SK-N-SH (cell line): ENCODE data around the gene GYS1.

Experiments used
- CHD2 ChIP-seq: fragments of 150-350 bp; IDR thresholded peaks from 2 replicates; pipeline ENCODE4 v1.6.1; 2018; ENCODE audit warnings: low read length; ENCODE audit not compliant: partially characterized antibody
- CTCF ChIP-seq: fragments of 200-600 bp; sonication (generic); IDR thresholded peaks from 2 replicates; pipeline ENCODE4 v1.6.1; 2017; ENCODE audit warnings: antibody characterized with exemption, mild to moderate bottlenecking, moderate library complexity
- GABPA ChIP-seq: IDR thresholded peaks from 2 replicates; pipeline ENCODE4 v1.4.0; 2012; ENCODE audit warnings: low read depth, mild to moderate bottlenecking
- NFIC ChIP-seq: IDR thresholded peaks from 2 replicates; pipeline ENCODE4 v1.4.0; 2012; ENCODE audit warnings: borderline replicate concordance
- POLR2AphosphoS5 ChIP-seq: IDR thresholded peaks from 2 replicates; pipeline ENCODE4 v1.6.1; 2012; ENCODE audit warnings: low read depth, low read length
- SIN3A ChIP-seq: IDR thresholded peaks from 2 replicates; pipeline ENCODE4 v1.6.1; 2012; ENCODE audit warnings: low read depth, mild to moderate bottlenecking, low read length, moderate library complexity, borderline replicate concordance
- TAF1 ChIP-seq: IDR thresholded peaks from 2 replicates; pipeline ENCODE4 v1.6.1; 2012; ENCODE audit warnings: low read depth, mild to moderate bottlenecking, low read length, moderate library complexity, borderline replicate concordance
- TCF12 ChIP-seq: IDR thresholded peaks from 2 replicates; pipeline ENCODE4 v1.4.0; 2012
- USF2 ChIP-seq: fragments of 150-350 bp; IDR thresholded peaks from 2 replicates; pipeline ENCODE4 v1.6.1; 2017; ENCODE audit warnings: antibody characterized with exemption, low read length, low read depth, borderline replicate concordance

- TF ChIP-seq TCF12 (no peak), POLR2AphosphoS5 (no peak), CTCF (no peak), GABPA (no peak), TAF1 (no peak), SIN3A (no peak), CHD2 (no peak), USF2 (no peak), NFIC (no peak)
Measured at GRCh38 chr19:48985711-48986110, 7.4 kb downstream of the GYS1 start.
